Endometrial microvascular endothelial cells (primary cell): ENCODE measurements around the gene FAM90A1. TPM values are rescaled to one million over a fixed set of nuclear protein-coding genes. Genes with fewer than 3 reads are reported as not detected.
"Not testable (repeated sequence)": the region's sequence is repeated elsewhere in the genome, so short reads cannot be mapped to it uniquely, and the experiment has no call there.

ENCODE experiments used
- in situ Hi-C: cut with HindIII; loops from 2 replicates; pipeline ENCODE4 v1.10.0; 2017; ENCODE audit warnings: low sequenced_read_pairs, low pct_unique_long_range_greater_than_20kb; ENCODE audit errors: inconsistent ontology term
- total RNA-seq: library from RNA; depleted of rRNA; stranded (reverse); fragments of >200 nt; gene quantifications from one replicate; pipeline ENCODE4 v1.2.3, GENCODE V29; 2015; ENCODE audit errors: inconsistent ontology term

FAM90A1 gene
- total RNA-seq, 1 donor from 2014 or later = not detected

- in situ Hi-C loops = not testable (repeated sequence)
These were observed 43.2 kb downstream of the FAM90A1 start for GRCh38 chr12:8184206-8184605.

DNA sequence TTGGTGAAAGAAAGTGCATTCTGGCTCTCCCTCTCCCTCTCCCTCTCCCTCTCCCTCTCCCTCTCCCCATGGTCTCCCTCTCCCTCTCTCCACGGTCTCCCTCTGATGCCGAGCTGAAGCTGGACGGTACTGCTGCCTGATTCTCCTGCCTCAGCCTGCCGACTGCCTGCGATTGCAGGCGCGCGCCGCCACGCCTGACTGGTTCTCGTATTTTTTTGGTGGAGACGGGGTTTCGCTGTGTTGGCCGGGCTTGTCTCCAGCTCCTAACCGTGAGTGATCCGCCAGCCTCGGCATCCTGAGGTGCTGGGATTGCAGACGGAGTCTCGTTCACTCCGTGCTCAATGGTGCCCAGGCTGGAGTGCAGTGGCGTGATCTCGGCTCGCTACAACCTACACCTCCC lies 44.1 kb downstream of the FAM90A1 start:
- in situ Hi-C loops = not testable (repeated sequence)

DNA sequence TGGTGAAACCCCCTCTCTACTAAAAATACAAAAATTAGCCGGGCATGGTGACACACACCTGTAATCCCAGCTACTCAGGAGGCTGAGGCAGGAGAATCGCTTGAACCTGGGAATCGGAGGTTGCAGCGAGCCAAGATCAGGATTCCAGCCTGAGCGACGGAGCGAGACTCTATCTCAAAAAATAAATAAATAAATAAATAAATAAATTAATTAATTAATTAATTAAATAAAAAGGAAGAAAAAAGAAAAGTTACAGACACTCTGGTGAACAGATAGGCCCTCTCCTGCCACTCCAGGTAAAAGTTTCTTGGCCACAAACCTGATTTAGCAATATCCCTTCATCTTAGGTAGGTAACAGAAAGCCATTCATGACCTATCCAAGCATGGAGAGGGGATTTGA lies 44.5 kb downstream of the FAM90A1 start:
- in situ Hi-C loops = not testable (repeated sequence)

DNA sequence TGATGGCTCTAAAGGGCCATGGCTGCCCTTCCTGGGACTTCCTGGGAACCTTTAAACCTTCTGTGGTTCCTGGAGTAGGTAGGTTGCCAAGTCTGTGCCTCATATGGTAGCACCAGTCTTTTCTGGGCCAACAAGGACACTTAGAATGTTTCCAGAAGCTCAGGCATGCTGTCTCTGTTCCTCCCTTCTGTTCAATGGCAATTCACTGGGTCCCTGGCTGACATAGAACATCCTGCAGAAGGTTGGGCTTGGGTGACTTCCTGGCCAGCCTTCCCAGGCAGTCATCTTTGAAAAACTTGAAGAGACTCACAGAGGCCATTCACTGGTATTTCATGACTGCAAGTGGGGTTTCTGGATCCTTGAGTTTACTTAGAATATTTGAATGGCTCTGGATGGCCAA lies 46.1 kb downstream of the FAM90A1 start:
- in situ Hi-C loops = not testable (repeated sequence)

GRCh38 chr12:8179989-8180585 lies 47.3 kb downstream of the FAM90A1 start:
- in situ Hi-C loops = not testable (repeated sequence)

DNA sequence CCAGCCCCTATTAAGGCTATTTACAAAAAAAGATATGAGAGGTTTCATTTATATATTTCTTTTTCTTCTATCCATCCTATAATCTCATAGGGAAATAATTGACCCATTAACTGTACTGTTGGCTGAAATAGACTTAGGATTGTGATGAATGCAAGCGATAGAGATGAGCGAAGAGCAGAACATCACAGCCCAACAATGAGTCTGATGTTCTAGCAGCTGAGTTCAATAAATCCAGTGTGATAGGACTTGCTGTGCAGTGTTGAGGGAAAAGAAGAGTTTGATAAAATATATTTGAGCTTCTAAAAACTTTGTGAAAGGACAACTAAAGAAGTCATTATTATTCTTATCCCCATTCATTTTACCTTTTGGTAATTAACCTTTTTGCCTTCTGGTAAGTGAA lies 54.5 kb downstream of the FAM90A1 start:
- in situ Hi-C loops = not testable (repeated sequence)

Other genes starting within 250 kb of the FAM90A1 start
- 7.2 TPM for gene FOXJ2, start 194.9 kb downstream of the FAM90A1 start, total RNA-seq
- 1.2 TPM for gene C3AR1, start 161.3 kb downstream of the FAM90A1 start, total RNA-seq
- gene NECAP1, start 145.3 kb downstream of the FAM90A1 start, total RNA-seq = 67.9 TPM
- gene CLEC4A, start 104.0 kb downstream of the FAM90A1 start, total RNA-seq = not detected
- not detected for gene ZNF705A, start 70.6 kb downstream of the FAM90A1 start, total RNA-seq
- gene CLEC6A, start 228.3 kb upstream of the FAM90A1 start, total RNA-seq = not detected